IMR-90 (cell line): ENCODE measurements around the gene APMAP. TPM values are rescaled to one million over a fixed set of nuclear protein-coding genes. Genes with fewer than 3 reads are reported as not detected.

Experiments
- ATAC-seq: fragments of 200-7000 bp; cut with Tn5 transposase; 2 replicates; pipeline ENCODE4 v1.9.1; 2020; ENCODE audit warnings: low read depth, mild to moderate bottlenecking, moderate library complexity
- BruUV-seq: library from RNA; stranded (reverse); fragments of 400-500 nt; replicated peaks from 2 replicates; lab custom pipeline; 2021; lab: Mats Ljungman, UMichigan
- CTCF ChIA-PET: fragments of 300-600 bp; formaldehyde crosslinking; extraction: SDS; loops from one replicate; lab custom pipeline; 2021; ENCODE audit warnings: antibody characterized with exemption; lab: Yijun Ruan, JAX
- POLR2A ChIA-PET: fragments of 300-600 bp; sonication (Branson Sonifier 250); formaldehyde crosslinking; loops from one replicate; lab custom pipeline; 2022; ENCODE audit warnings: antibody characterized with exemption; ENCODE audit not compliant: unreplicated experiment; lab: Charles Lee
- DNase-seq: peaks from one replicate; pipeline ENCODE4 v3.0.0; 2013
- H2AFZ ChIP-seq: replicated peaks from 2 replicates; pipeline ENCODE3; 2013; ENCODE audit warnings: low read length, mild to moderate bottlenecking; ENCODE audit not compliant: poor library complexity
- H2AK5ac ChIP-seq: 2 replicates; pipeline ENCODE4 v1.6.1; 2013; ENCODE audit warnings: low read depth, low read length, inconsistent platforms
- H2AK9ac ChIP-seq: replicated peaks from 2 replicates; pipeline ENCODE3; 2013; ENCODE audit warnings: mild to moderate bottlenecking, low read depth, low read length, moderate library complexity; ENCODE audit not compliant: poor library complexity
- H2BK120ac ChIP-seq: 2 replicates; pipeline ENCODE4 v1.6.1; 2013; ENCODE audit warnings: low read depth, low read length, inconsistent platforms
- H2BK15ac ChIP-seq: 3 replicates; pipeline ENCODE4 v1.6.1; 2013; ENCODE audit warnings: low read depth, low read length, inconsistent platforms
- H2BK20ac ChIP-seq: 2 replicates; pipeline ENCODE4 v1.6.1; 2013; ENCODE audit warnings: low read depth, mild to moderate bottlenecking, inconsistent platforms, low read length, moderate library complexity
- H2BK5ac ChIP-seq: 2 replicates; pipeline ENCODE4 v1.6.1; 2013; ENCODE audit warnings: mild to moderate bottlenecking, low read depth, low read length, inconsistent platforms; ENCODE audit not compliant: poor library complexity, severe bottlenecking
- H3K14ac ChIP-seq: replicated peaks from 2 replicates; pipeline ENCODE4 v1.6.1; 2013; ENCODE audit warnings: low read depth, low read length, inconsistent platforms
- H3K18ac ChIP-seq: 2 replicates; pipeline ENCODE4 v1.6.1; 2013; ENCODE audit warnings: low read depth, low read length, control low read depth
- H3K23ac ChIP-seq: 2 replicates; pipeline ENCODE4 v1.6.1; 2013; ENCODE audit warnings: low read depth, low read length, inconsistent platforms
- H3K27ac ChIP-seq: 2 replicates; pipeline ENCODE4 v1.5.1; 2013; ENCODE audit warnings: mild to moderate bottlenecking, control low read depth, low read length; ENCODE audit not compliant: insufficient read depth
- H3K27me3 ChIP-seq: 2 replicates; pipeline ENCODE4 v1.6.1; 2013; ENCODE audit warnings: low read length; ENCODE audit not compliant: control insufficient read depth, insufficient read depth
- H3K36me3 ChIP-seq: 2 replicates; pipeline ENCODE4 v1.6.1; 2013; ENCODE audit warnings: low read length, mixed read lengths; ENCODE audit not compliant: control insufficient read depth, insufficient read depth
- H3K4ac ChIP-seq: 2 replicates; pipeline ENCODE4 v1.6.1; 2013; ENCODE audit warnings: low read depth, low read length, inconsistent platforms
- H3K4me1 ChIP-seq: 2 replicates; pipeline ENCODE4 v1.6.1; 2013; ENCODE audit warnings: low read length, mixed read lengths; ENCODE audit not compliant: control insufficient read depth, insufficient read depth
- H3K4me2 ChIP-seq: 2 replicates; pipeline ENCODE4 v1.6.1; 2013; ENCODE audit warnings: low read depth, mild to moderate bottlenecking, control low read depth, low read length, moderate library complexity
- H3K4me3 ChIP-seq: 2 replicates; pipeline ENCODE4 v1.5.1; 2013; ENCODE audit warnings: low read depth, mild to moderate bottlenecking, control low read depth, low read length, moderate library complexity; ENCODE audit not compliant: insufficient read depth
- H3K56ac ChIP-seq: 2 replicates; pipeline ENCODE4 v1.6.1; 2013; ENCODE audit warnings: low read length, inconsistent platforms; ENCODE audit not compliant: insufficient read depth; ENCODE audit errors: extremely low read depth
- H3K79me1 ChIP-seq, 2 experiments: 2 replicates each; pipeline ENCODE4 v1.6.1; 2013; ENCODE audit warnings: low read length in 2 of 2, inconsistent platforms in 1 of 2, low read depth in 1 of 2
- H3K9ac ChIP-seq: 2 replicates; pipeline ENCODE4 v1.6.1; 2013; ENCODE audit warnings: low read depth, low read length, control low read depth
- H3K9me1 ChIP-seq: 2 replicates; pipeline ENCODE4 v1.6.1; 2013; ENCODE audit warnings: low read length, inconsistent platforms; ENCODE audit not compliant: insufficient read depth
- H3K9me3 ChIP-seq: 2 replicates; pipeline ENCODE4 v1.6.1; 2013; ENCODE audit warnings: low read length; ENCODE audit not compliant: control insufficient read depth, insufficient read depth
- H4K20me1 ChIP-seq: 2 replicates; pipeline ENCODE4 v1.6.1; 2013; ENCODE audit warnings: low read length, inconsistent platforms; ENCODE audit not compliant: insufficient read depth
- H4K5ac ChIP-seq: 2 replicates; pipeline ENCODE4 v1.6.1; 2013; ENCODE audit warnings: mild to moderate bottlenecking, low read depth, low read length, control low read depth
- H4K8ac ChIP-seq, 2 experiments: 2 replicates each; pipeline ENCODE4 v1.6.1; 2013; ENCODE audit warnings: low read depth in 2 of 2, low read length in 2 of 2, control low read depth in 1 of 2, inconsistent platforms in 1 of 2
- H4K91ac ChIP-seq: 2 replicates; pipeline ENCODE4 v1.6.1; 2013; ENCODE audit warnings: low read depth, low read length, inconsistent platforms; ENCODE audit not compliant: insufficient read depth
- BHLHE40 ChIP-seq: fragments of 150-350 bp; IDR thresholded peaks from 2 replicates; pipeline ENCODE4 v1.6.1; 2016; ENCODE audit warnings: mild to moderate bottlenecking, low read depth, low read length
- CEBPB ChIP-seq: IDR thresholded peaks from 2 replicates; pipeline ENCODE4 v1.6.1; 2012; ENCODE audit warnings: low read depth, low read length, improper control_type of control experiment
- CHD1 ChIP-seq: IDR thresholded peaks from 2 replicates; pipeline ENCODE4 v1.6.1; 2012; ENCODE audit warnings: low read depth, low read length, improper control_type of control experiment
- CTCF ChIP-seq: conservative IDR thresholded peaks from 2 replicates; pipeline ENCODE4 v1.5.1; 2012; ENCODE audit warnings: mild to moderate bottlenecking, low read depth, low read length, improper control_type of control experiment
- ELK1 ChIP-seq: fragments of 150-350 bp; IDR thresholded peaks from 2 replicates; pipeline ENCODE4 v1.6.1; 2016; ENCODE audit warnings: low read depth, mild to moderate bottlenecking, low read length, moderate library complexity, borderline replicate concordance
- FOS ChIP-seq: fragments of 150-350 bp; IDR thresholded peaks from 2 replicates; pipeline ENCODE4 v1.6.1; 2016; ENCODE audit warnings: low read depth, low read length
- MAZ ChIP-seq: IDR thresholded peaks from 2 replicates; pipeline ENCODE4 v1.6.1; 2012; ENCODE audit warnings: low read depth, mild to moderate bottlenecking, low read length, improper control_type of control experiment, moderate library complexity, borderline replicate concordance
- MXI1 ChIP-seq: IDR thresholded peaks from 2 replicates; pipeline ENCODE4 v1.6.1; 2012; ENCODE audit warnings: low read depth, mild to moderate bottlenecking, low read length, moderate library complexity, borderline replicate concordance
- NFE2L2 ChIP-seq: fragments of 150-350 bp; IDR thresholded peaks from 2 replicates; pipeline ENCODE4 v1.6.1; 2016; ENCODE audit warnings: low read depth, mild to moderate bottlenecking, low read length
- POLR2A ChIP-seq: IDR thresholded peaks from 2 replicates; pipeline ENCODE4 v1.6.1; 2012; ENCODE audit warnings: mild to moderate bottlenecking, low read depth, low read length
- RAD21 ChIP-seq: IDR thresholded peaks from 2 replicates; pipeline ENCODE4 v1.6.1; 2012; ENCODE audit warnings: low read length, improper control_type of control experiment
- RCOR1 ChIP-seq: IDR thresholded peaks from 2 replicates; pipeline ENCODE4 v1.6.1; 2012; ENCODE audit warnings: mild to moderate bottlenecking, low read length, improper control_type of control experiment; ENCODE audit not compliant: insufficient replicate concordance
- RFX5 ChIP-seq: IDR thresholded peaks from 2 replicates; pipeline ENCODE4 v1.8.0; 2012; ENCODE audit warnings: low read depth, mild to moderate bottlenecking, low read length, moderate library complexity
- USF2 ChIP-seq: fragments of 150-350 bp; IDR thresholded peaks from 2 replicates; pipeline ENCODE4 v1.6.1; 2017; ENCODE audit warnings: mild to moderate bottlenecking, antibody characterized with exemption, low read length, low read depth
- WGBS, 2 experiments: methylation state at CpG; one replicate each; pipeline versions ENCODE4 v1.1.5 to v1.1.7; 2013; ENCODE audit warnings: missing lambda C conversion rate in 2 of 2; ENCODE audit not compliant: insufficient read length in 1 of 2; ENCODE audit errors: extremely low coverage in 2 of 2; 5-methylcytosine and 5-hydroxymethylcytosine counted together
- dilution Hi-C: fragments of 300-500 bp; cut with HindIII; formaldehyde crosslinking; loops from one replicate; pipeline ENCODE4 v1.14.3; 2018; ENCODE audit warnings: low sequenced_read_pairs; ENCODE audit not compliant: unreplicated experiment
- in situ Hi-C: fragments of 300-500 bp; cut with MboI; formaldehyde crosslinking; loops from 3 replicates; pipeline ENCODE4 v1.14.3; 2019; ENCODE audit warnings: low sequenced_read_pairs, inconsistent platforms, mixed read lengths
- intact Hi-C: fragments of 100-400 bp; cut with micrococcal nuclease; formaldehyde crosslinking; loops from 2 replicates; pipeline ENCODE4 v1.10.0; 2022
- polyA plus RNA-seq, 3 experiments: library from polyadenylated mRNA; depleted of rRNA; stranded (reverse); fragments of >200 nt; gene quantifications; 2 replicates each; pipeline ENCODE4 v1.2.3, GENCODE V29; 2012; ENCODE audit warnings: low replicate concordance in 1 of 3
- total RNA-seq: library from RNA; depleted of rRNA; stranded (reverse); fragments of >200 nt; gene quantifications from 2 replicates; pipeline ENCODE4 v1.2.3, GENCODE V29; 2012

The APMAP gene
- total and polyA plus RNA-seq, 2 of the 4 experiments (the other 2 are of a cell fraction): 67.2 to 88.8 TPM

DNA sequence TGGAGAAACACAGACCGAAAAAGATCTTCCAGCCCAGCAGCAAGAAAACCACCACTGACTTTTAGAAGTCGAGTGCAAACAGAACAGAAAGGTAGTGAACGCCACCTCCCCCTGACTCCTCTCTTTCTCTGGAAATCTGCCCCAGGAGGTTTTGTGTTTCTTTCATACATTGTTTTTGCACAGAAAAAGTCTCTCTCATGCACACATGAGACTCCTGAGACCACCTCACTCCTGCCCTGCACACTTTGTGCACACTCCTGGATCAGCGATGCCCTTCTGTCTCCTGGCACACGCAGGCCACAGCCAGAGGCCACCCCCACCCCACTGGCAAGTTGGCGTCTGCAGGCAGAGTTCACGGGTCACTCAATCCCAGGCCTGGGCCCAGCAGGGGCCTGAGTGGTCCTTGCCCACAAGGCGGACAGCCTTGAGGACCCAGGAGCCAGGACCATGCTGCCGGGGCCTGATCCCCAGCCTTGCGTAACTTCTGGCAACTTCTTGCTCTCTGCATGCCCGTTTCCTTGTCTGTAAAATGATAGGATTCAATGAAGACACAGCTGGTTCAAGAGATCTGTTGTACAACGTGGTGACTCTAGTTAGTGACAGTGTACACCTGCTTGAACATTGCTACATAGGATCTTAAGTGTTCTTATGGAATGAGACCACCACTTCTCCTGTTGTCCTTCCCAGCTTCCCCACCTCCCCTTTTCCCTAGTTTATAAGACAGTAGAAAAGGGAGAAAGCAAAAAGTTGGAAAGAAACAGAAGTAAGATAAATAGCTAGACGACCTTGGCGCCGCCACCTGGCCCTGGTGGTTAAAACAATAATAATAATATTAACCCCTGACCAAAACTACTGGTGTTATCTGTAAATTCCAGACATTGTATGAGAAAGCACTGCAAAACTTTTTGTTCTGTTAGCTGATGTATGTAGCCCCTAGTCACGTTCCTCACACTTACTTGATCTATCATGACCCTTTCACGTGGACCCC, 73.7 kb downstream of the APMAP start:
- H3K14ac ChIP-seq: no peak overlapping the region
- H3K27ac ChIP-seq: no peak overlapping the region
- no peak overlapping the region for H3K4ac ChIP-seq
- no peaks in the 10 kb centered on the region for H3K79me1 ChIP-seq
- H4K91ac ChIP-seq: no peak overlapping the region
- H4K5ac ChIP-seq: no peak overlapping the region
- no peaks in the 10 kb centered on the region for H3K9me1 ChIP-seq
- H4K8ac ChIP-seq: no peak overlapping the region
- no peak overlapping the region for H2BK120ac ChIP-seq
- H2BK15ac ChIP-seq: no peak overlapping the region
- BruUV-seq: no TSS peak
- ChIA-PET POLR2A (no interaction called here), CTCF (interaction anchor here (1.3 kb wide), 1 partner anchor 758 kb away, joined by 7 read pairs; no protein-coding TSS in a partner anchor)
- H3K4me1 ChIP-seq: no peaks in the 10 kb centered on the region
- H2BK20ac ChIP-seq: no peak overlapping the region
- H3K18ac ChIP-seq: no peak overlapping the region
- peak overlapping the region; percentile 63 for H2AK9ac ChIP-seq
- no peak overlapping the region for H3K4me3 ChIP-seq
- DNase-seq (no peak), ATAC-seq (no peak)
- no peaks in the 10 kb centered on the region for H3K36me3 ChIP-seq
- H2AFZ ChIP-seq: peak overlapping the region; percentile 78
- H3K9ac ChIP-seq: no peak overlapping the region
- H3K9me3 ChIP-seq: no peaks in the 10 kb centered on the region
- 76% methylated on average over 4 of the region's 17 CpGs; no CpG with 5 or more reads in 1 of the 2 experiments for WGBS, 2 experiments
- in situ Hi-C loops: loop anchor here (5.0 to 25.0 kb wide), 2 partner anchors 757 to 982 kb away; no protein-coding TSS in a partner anchor
- dilution Hi-C loops: no loop called here
- H3K56ac ChIP-seq: no peak overlapping the region
- no peak overlapping the region for H2BK5ac ChIP-seq
- intact Hi-C loops: loop anchor here (1.0 to 2.0 kb wide), 5 partner anchors 138 to 1030 kb away; no protein-coding TSS in a partner anchor
- no peak overlapping the region for H3K23ac ChIP-seq
- H4K20me1 ChIP-seq: no peaks in the 10 kb centered on the region
- no peak overlapping the region for H2AK5ac ChIP-seq
- H3K27me3 ChIP-seq: peaks cover 20% of the 10 kb centered on the region; the same call in 1 of the 2 replicates
- no peak overlapping the region for H3K4me2 ChIP-seq
- no peak for TF ChIP-seq RAD21
- TF ChIP-seq USF2: no peak
- TF ChIP-seq POLR2A: no peak
- no peak for TF ChIP-seq ELK1
- no peak for TF ChIP-seq RCOR1
- TF ChIP-seq NFE2L2: no peak
- no peak for TF ChIP-seq RFX5
- no peak for TF ChIP-seq CTCF
- TF ChIP-seq BHLHE40: no peak
- no peak for TF ChIP-seq CEBPB
- no peak for TF ChIP-seq FOS
- TF ChIP-seq MXI1: no peak
- no peak for TF ChIP-seq CHD1
- no peak for TF ChIP-seq MAZ
